ENCODE measurements around the gene CD2AP. TPM values are rescaled to one million over a fixed set of nuclear protein-coding genes. Genes with fewer than 3 reads are reported as not detected.
A peak's percentile ranks its signal among the peaks of the same experiment; 100 is the strongest.

CD2AP gene
- total and polyA plus RNA-seq, 9 of the 15 experiments (the other 6 are each of a cell fraction or from before 2014, with no cell fraction given): 9.4 to 69.7 (median 38.7) TPM

DNA sequence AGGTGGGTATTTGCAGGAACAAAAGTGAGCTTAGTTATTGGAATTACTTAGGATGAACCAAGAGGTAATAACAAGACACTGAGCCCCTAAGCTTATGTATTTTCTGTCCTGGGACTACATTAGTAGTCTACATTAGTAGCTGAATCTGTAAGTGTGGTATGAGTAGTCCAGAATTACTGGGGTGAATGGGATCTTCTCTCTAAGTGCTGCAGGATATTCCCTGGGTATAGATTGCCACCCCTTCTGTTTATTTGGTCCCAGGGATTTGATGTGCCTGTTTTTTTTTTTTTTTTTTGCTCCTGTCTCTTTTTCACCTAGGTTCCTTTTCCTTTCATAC lies 5.9 kb downstream of the CD2AP start:
- H3K27ac ChIP-seq (ENCODE audit: extremely low read depth, low read depth, low read length): peak overlapping the region; percentile 24; the same call in 2 of the 3 replicates
- no peak for TF ChIP-seq MED1 (CRISPR knock-in tag; IDR thresholded peaks at IDR 0.05; ENCODE audit: borderline replicate concordance)
- no peak for TF ChIP-seq MAFF (IDR thresholded peaks at IDR 0.05; ENCODE audit: low read length)
- no peak for TF ChIP-seq L3MBTL2 (IDR thresholded peaks at IDR 0.05)
- no peak for TF ChIP-seq RBM39 (optimal IDR thresholded peaks at IDR 0.05; ENCODE audit: low read depth, low read length)
- TF ChIP-seq KLF13 (tag; IDR thresholded peaks at IDR 0.05; ENCODE audit: borderline replicate concordance, low read depth): no peak
- no peak for TF ChIP-seq CBX5 (IDR thresholded peaks at IDR 0.05; ENCODE audit: borderline replicate concordance, low read depth)
- TF ChIP-seq, protein P1, sequence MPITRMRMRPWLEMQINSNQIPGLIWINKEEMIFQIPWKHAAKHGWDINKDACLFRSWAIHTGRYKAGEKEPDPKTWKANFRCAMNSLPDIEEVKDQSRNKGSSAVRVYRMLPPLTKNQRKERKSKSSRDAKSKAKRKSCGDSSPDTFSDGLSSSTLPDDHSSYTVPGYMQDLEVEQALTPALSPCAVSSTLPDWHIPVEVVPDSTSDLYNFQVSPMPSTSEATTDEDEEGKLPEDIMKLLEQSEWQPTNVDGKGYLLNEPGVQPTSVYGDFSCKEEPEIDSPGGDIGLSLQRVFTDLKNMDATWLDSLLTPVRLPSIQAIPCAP (CRISPR knock-in tag; IDR thresholded peaks at IDR 0.05; ENCODE audit: borderline replicate concordance): no peak
- no peak for TF ChIP-seq BMI1 (IDR thresholded peaks at IDR 0.05; ENCODE audit: low read length)
- no peak for TF ChIP-seq ZNF384 (IDR thresholded peaks at IDR 0.05; ENCODE audit: low read depth, low read length)
- no peak for TF ChIP-seq FOXJ2 (tag; IDR thresholded peaks at IDR 0.05)
- TF ChIP-seq ZNF347 (CRISPR knock-in tag; IDR thresholded peaks at IDR 0.05; ENCODE audit: low read depth): no peak
- TF ChIP-seq, protein P2, sequence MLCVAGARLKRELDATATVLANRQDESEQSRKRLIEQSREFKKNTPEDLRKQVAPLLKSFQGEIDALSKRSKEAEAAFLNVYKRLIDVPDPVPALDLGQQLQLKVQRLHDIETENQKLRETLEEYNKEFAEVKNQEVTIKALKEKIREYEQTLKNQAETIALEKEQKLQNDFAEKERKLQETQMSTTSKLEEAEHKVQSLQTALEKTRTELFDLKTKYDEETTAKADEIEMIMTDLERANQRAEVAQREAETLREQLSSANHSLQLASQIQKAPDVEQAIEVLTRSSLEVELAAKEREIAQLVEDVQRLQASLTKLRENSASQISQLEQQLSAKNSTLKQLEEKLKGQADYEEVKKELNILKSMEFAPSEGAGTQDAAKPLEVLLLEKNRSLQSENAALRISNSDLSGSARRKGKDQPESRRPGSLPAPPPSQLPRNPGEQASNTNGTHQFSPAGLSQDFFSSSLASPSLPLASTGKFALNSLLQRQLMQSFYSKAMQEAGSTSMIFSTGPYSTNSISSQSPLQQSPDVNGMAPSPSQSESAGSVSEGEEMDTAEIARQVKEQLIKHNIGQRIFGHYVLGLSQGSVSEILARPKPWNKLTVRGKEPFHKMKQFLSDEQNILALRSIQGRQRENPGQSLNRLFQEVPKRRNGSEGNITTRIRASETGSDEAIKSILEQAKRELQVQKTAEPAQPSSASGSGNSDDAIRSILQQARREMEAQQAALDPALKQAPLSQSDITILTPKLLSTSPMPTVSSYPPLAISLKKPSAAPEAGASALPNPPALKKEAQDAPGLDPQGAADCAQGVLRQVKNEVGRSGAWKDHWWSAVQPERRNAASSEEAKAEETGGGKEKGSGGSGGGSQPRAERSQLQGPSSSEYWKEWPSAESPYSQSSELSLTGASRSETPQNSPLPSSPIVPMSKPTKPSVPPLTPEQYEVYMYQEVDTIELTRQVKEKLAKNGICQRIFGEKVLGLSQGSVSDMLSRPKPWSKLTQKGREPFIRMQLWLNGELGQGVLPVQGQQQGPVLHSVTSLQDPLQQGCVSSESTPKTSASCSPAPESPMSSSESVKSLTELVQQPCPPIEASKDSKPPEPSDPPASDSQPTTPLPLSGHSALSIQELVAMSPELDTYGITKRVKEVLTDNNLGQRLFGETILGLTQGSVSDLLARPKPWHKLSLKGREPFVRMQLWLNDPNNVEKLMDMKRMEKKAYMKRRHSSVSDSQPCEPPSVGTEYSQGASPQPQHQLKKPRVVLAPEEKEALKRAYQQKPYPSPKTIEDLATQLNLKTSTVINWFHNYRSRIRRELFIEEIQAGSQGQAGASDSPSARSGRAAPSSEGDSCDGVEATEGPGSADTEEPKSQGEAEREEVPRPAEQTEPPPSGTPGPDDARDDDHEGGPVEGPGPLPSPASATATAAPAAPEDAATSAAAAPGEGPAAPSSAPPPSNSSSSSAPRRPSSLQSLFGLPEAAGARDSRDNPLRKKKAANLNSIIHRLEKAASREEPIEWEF (CRISPR knock-in tag; IDR thresholded peaks at IDR 0.05): no peak
- TF ChIP-seq LARP7 (IDR thresholded peaks at IDR 0.05): no peak
- TF ChIP-seq ZNF507 (tag; conservative IDR thresholded peaks at IDR 0.05): no peak
- TF ChIP-seq FIP1L1 (IDR thresholded peaks at IDR 0.05; ENCODE audit: low read depth, low read length, poor library complexity, severe bottlenecking): no peak
- TF ChIP-seq, protein P3, sequence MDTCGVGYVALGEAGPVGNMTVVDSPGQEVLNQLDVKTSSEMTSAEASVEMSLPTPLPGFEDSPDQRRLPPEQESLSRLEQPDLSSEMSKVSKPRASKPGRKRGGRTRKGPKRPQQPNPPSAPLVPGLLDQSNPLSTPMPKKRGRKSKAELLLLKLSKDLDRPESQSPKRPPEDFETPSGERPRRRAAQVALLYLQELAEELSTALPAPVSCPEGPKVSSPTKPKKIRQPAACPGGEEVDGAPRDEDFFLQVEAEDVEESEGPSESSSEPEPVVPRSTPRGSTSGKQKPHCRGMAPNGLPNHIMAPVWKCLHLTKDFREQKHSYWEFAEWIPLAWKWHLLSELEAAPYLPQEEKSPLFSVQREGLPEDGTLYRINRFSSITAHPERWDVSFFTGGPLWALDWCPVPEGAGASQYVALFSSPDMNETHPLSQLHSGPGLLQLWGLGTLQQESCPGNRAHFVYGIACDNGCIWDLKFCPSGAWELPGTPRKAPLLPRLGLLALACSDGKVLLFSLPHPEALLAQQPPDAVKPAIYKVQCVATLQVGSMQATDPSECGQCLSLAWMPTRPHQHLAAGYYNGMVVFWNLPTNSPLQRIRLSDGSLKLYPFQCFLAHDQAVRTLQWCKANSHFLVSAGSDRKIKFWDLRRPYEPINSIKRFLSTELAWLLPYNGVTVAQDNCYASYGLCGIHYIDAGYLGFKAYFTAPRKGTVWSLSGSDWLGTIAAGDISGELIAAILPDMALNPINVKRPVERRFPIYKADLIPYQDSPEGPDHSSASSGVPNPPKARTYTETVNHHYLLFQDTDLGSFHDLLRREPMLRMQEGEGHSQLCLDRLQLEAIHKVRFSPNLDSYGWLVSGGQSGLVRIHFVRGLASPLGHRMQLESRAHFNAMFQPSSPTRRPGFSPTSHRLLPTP (IDR thresholded peaks at IDR 0.05; ENCODE audit: borderline replicate concordance, extremely low read depth, insufficient read length): no peak

More for the DNA sequence above, 5.9 kb downstream of the CD2AP start:
- H3K79me2 ChIP-seq (ENCODE audit: control insufficient read depth, insufficient read depth, low read length): peaks cover 99% of the 10 kb centered on the region
- H3K9ac ChIP-seq (ENCODE audit: insufficient read depth in 1 of 2, low read depth in 2 of 2, low read length in 2 of 2): peak overlapping the region; percentile 16 to 41; a peak in 1 of 4 replicates
- peaks cover 10% of the 10 kb centered on the region; the same call in 2 of the 3 replicates for H3K36me3 ChIP-seq (ENCODE audit: control insufficient read depth, insufficient read depth, low read length)
- FAIRE-seq (no peak), ATAC-seq (peak; percentile 5; the same call in 2 of the 3 replicates), DNase-seq (ENCODE audit: extremely low read depth in 1 of 4, low spot score in 3 of 4) (no peak)
- intact Hi-C loops (cut with micrococcal nuclease): no loop called here
- H3K4me2 ChIP-seq (ENCODE audit: insufficient read depth, low read length): peak overlapping the region; percentile 49; the same call in 1 of the 2 replicates
- peaks cover 19 to 40% of the 10 kb centered on the region in 2 experiments for H3K4me1 ChIP-seq (replicated peaks in 1 of 2; ENCODE audit: control insufficient read depth in 2 of 2, insufficient read depth in 2 of 2, low read length in 2 of 2)
- ChIA-PET POLR2A (interaction anchor here (0.6 to 1.5 kb wide), 5 partner anchors 12 to 283 kb away, joined by 3 to 4 read pairs (median 3); no protein-coding TSS in a partner anchor), CTCF (ENCODE audit: low intra/inter-chr PET ratio) (no interaction called here)
- H3K9me3 ChIP-seq (replicated peaks; ENCODE audit: control insufficient read depth, insufficient read depth, low read depth, low read length): no peaks in the 10 kb centered on the region
- H3K27me3 ChIP-seq (ENCODE audit: control insufficient read depth in 2 of 2, insufficient read depth in 2 of 2, low read length in 2 of 2): no peaks in the 10 kb centered on the region
- H3K4me3 ChIP-seq: no peak overlapping the region
- BruUV-seq (replicated peaks): no TSS peak
- in situ Hi-C loops (cut with MboI): no loop called here
- no peaks in the 10 kb centered on the region for H3K9me1 ChIP-seq (ENCODE audit: control insufficient read depth, insufficient read depth, low read length)
- no peak overlapping the region for H2AFZ ChIP-seq (ENCODE audit: low read depth, low read length)
- peaks cover 23% of the 10 kb centered on the region for H4K20me1 ChIP-seq (replicated peaks; ENCODE audit: control insufficient read depth, insufficient read depth, low read length)
